ENCODE measurements around the gene ACTL9. TPM values are rescaled to one million over a fixed set of nuclear protein-coding genes. Genes with fewer than 3 reads are reported as not detected.
"Not testable (repeated sequence)": the region's sequence is repeated elsewhere in the genome, so short reads cannot be mapped to it uniquely, and the experiment has no call there.

ACTL9 gene
- polyA plus RNA-seq (ENCODE audit: insufficient read length in 12 of 12) = not detected
- long read RNA-seq, donor 1 = 0 reads
- long read RNA-seq, donor 2 = 0 reads
- long read RNA-seq, donor 3 = 0 reads
- long read RNA-seq, donor 4 = 0 reads
- long read RNA-seq, donor 5 = 0 reads
- long read RNA-seq, donor 6 = 0 reads
- long read RNA-seq, donor 7 = 0 reads
- long read RNA-seq, donor 8 = 0 reads
- long read RNA-seq, donor 9 = 0 reads
- long read RNA-seq, donor 10 = 0 reads
- long read RNA-seq, donor 11 = 0 reads

GRCh38 chr19:8698433-8699063, at the start of gene ACTL9:
Gene ACTL9 (minus strand): TSS chr19:8698795. CDS start chr19:8698701, 94 bp downstream.
- DNase-seq = no peak

GRCh38 chr19:8739291-8740065, 40.9 kb upstream of the ACTL9 start:
- DNase-seq = not testable (repeated sequence)

GRCh38 chr19:8738377-8738776, 39.8 kb upstream of the ACTL9 start:
- DNase-seq = no peak

- DNase-seq = no peak
These were observed 33.0 kb upstream of the ACTL9 start for GRCh38 chr19:8731428-8732169.

- no peak for DNase-seq
These were observed 25.7 kb upstream of the ACTL9 start for GRCh38 chr19:8724276-8724675.

GRCh38 chr19:8722032-8722431, 23.4 kb upstream of the ACTL9 start:
- DNase-seq = no peak

- no peak for DNase-seq
These were observed 22.7 kb upstream of the ACTL9 start, which contains the start of gene OR2Z1 for GRCh38 chr19:8721334-8721733. Gene OR2Z1 (plus strand): TSS chr19:8721634. CDS start chr19:8731029, 9,395 bp downstream.

GRCh38 chr19:8710337-8710736, 11.7 kb upstream of the ACTL9 start:
- DNase-seq = not testable (repeated sequence)

- DNase-seq = no peak
These were observed 7.1 kb upstream of the ACTL9 start for GRCh38 chr19:8705742-8706141.

GRCh38 chr19:8705304-8705703, 6.7 kb upstream of the ACTL9 start:
- not testable (repeated sequence) for DNase-seq

GRCh38 chr19:8703223-8703622, 4.6 kb upstream of the ACTL9 start:
- no peak for DNase-seq

GRCh38 chr19:8702350-8702749, 3.8 kb upstream of the ACTL9 start:
- no peak for DNase-seq

GRCh38 chr19:8700956-8701355, 2.4 kb upstream of the ACTL9 start:
- no peak for DNase-seq

GRCh38 chr19:8699908-8700307, 1.3 kb upstream of the ACTL9 start:
- no peak for DNase-seq

GRCh38 chr19:8697671-8698432, 743 bp downstream of the ACTL9 start:
- DNase-seq = no peak

GRCh38 chr19:8696993-8697392, 1.6 kb downstream of the ACTL9 start:
- DNase-seq = no peak

- DNase-seq = no peak
These were observed 2.7 kb downstream of the ACTL9 start for GRCh38 chr19:8695911-8696310.

- DNase-seq = no peak
These were observed 3.1 kb downstream of the ACTL9 start for GRCh38 chr19:8695501-8695900.

GRCh38 chr19:8690753-8691539, 7.6 kb downstream of the ACTL9 start:
- DNase-seq = no peak

- DNase-seq = no peak
These were observed 9.7 kb downstream of the ACTL9 start for GRCh38 chr19:8688930-8689329.

All from muscle of arm (tissue), 14 donors.